SJSA1 (cell line): Measurements from ENCODE around the gene TBC1D10A. TPM values are rescaled to one million over a fixed set of nuclear protein-coding genes. Genes with fewer than 3 reads are reported as not detected.

Experiments
- DNase-seq, 2 experiments: peaks; one replicate each; pipeline ENCODE4 v3.0.0-alpha.2; 2015 to 2020; ENCODE audit warnings: low spot score in 2 of 2, low read depth in 1 of 2
- H3K27ac ChIP-seq: fragments of 250-450 bp; sonication (Bioruptor Pico); 2 replicates; pipeline ENCODE4 v1.5.1; 2020; ENCODE audit warnings: mild to moderate bottlenecking, moderate library complexity
- H3K27me3 ChIP-seq: fragments of 250-450 bp; sonication (Bioruptor Pico); replicated peaks from 2 replicates; pipeline ENCODE4 v1.5.1; 2020; ENCODE audit warnings: mild to moderate bottlenecking, moderate library complexity
- H3K36me3 ChIP-seq: fragments of 250-450 bp; sonication (Bioruptor Pico); 2 replicates; pipeline ENCODE4 v1.5.1; 2020; ENCODE audit warnings: mild to moderate bottlenecking
- H3K4me1 ChIP-seq: fragments of 250-450 bp; sonication (Bioruptor Pico); replicated peaks from 2 replicates; pipeline ENCODE4 v1.6.1; 2021; ENCODE audit warnings: mild to moderate bottlenecking
- H3K4me3 ChIP-seq: fragments of 250-450 bp; sonication (Bioruptor Pico); 2 replicates; pipeline ENCODE4 v1.5.1; 2020; ENCODE audit warnings: mild to moderate bottlenecking
- H3K9me3 ChIP-seq: fragments of 250-450 bp; sonication (Bioruptor Pico); replicated peaks from 2 replicates; pipeline ENCODE4 v1.5.1; 2020; ENCODE audit warnings: mild to moderate bottlenecking
- total RNA-seq: library from RNA; depleted of rRNA; stranded (reverse); fragments of >200 nt; shearing (Covaris generic); gene quantifications from 2 replicates; pipeline ENCODE4 v1.2.3, GENCODE V29; 2014

The TBC1D10A gene
- total RNA-seq, 1 experiment from 2014 or later: 17.4 TPM

- no peak for DNase-seq
- Histone ChIP-seq H3K4me1 (peaks cover 11% of the 10 kb centered on the region), H3K9me3 (no peaks in the 10 kb centered on the region), H3K27ac (no peak overlapping the region), H3K36me3 (no peaks in the 10 kb centered on the region), H3K4me3 (no peak overlapping the region), H3K27me3 (no peaks in the 10 kb centered on the region)
These were observed 52.3 kb downstream of the TBC1D10A start for GRCh38 chr22:30274437-30274812.

GRCh38 chr22:30273711-30274436, 52.9 kb downstream of the TBC1D10A start:
- DNase-seq: no peak
- H3K27ac ChIP-seq: no peak overlapping the region

GRCh38 chr22:30272781-30273601, 53.8 kb downstream of the TBC1D10A start:
- H3K27me3 ChIP-seq: no peaks in the 10 kb centered on the region
- DNase-seq: no peak
- H3K4me3 ChIP-seq: no peak overlapping the region
- no peaks in the 10 kb centered on the region for H3K9me3 ChIP-seq
- H3K36me3 ChIP-seq: no peaks in the 10 kb centered on the region
- H3K27ac ChIP-seq: no peak overlapping the region
- H3K4me1 ChIP-seq: peaks cover 7% of the 10 kb centered on the region

More at GRCh38 chr22:30273711-30274436, 52.9 kb downstream of the TBC1D10A start:
- H3K4me3 ChIP-seq: no peak overlapping the region
- no peaks in the 10 kb centered on the region for H3K27me3 ChIP-seq
- no peaks in the 10 kb centered on the region for H3K9me3 ChIP-seq
- H3K36me3 ChIP-seq: no peaks in the 10 kb centered on the region
- peaks cover 11% of the 10 kb centered on the region for H3K4me1 ChIP-seq

GRCh38 chr22:30270832-30271231, 55.9 kb downstream of the TBC1D10A start:
- H3K9me3 ChIP-seq: no peaks in the 10 kb centered on the region
- no peaks in the 10 kb centered on the region for H3K4me1 ChIP-seq
- H3K36me3 ChIP-seq: no peaks in the 10 kb centered on the region
- no peak overlapping the region for H3K4me3 ChIP-seq
- no peak for DNase-seq
- H3K27ac ChIP-seq: no peak overlapping the region
- H3K27me3 ChIP-seq: no peaks in the 10 kb centered on the region

GRCh38 chr22:30268331-30268730, 58.4 kb downstream of the TBC1D10A start:
- H3K4me3 ChIP-seq: no peak overlapping the region

GRCh38 chr22:30267382-30268302, 59.1 kb downstream of the TBC1D10A start:
- no peaks in the 10 kb centered on the region for H3K27me3 ChIP-seq
- H3K36me3 ChIP-seq: no peaks in the 10 kb centered on the region
- H3K27ac ChIP-seq: no peak overlapping the region
- no peaks in the 10 kb centered on the region for H3K9me3 ChIP-seq
- H3K4me3 ChIP-seq: no peak overlapping the region
- peaks cover 7% of the 10 kb centered on the region for H3K4me1 ChIP-seq
- DNase-seq: no peak

More at GRCh38 chr22:30268331-30268730, 58.4 kb downstream of the TBC1D10A start:
- Histone ChIP-seq H3K9me3 (no peaks in the 10 kb centered on the region), H3K4me1 (peaks cover 3% of the 10 kb centered on the region), H3K27ac (no peak overlapping the region), H3K36me3 (no peaks in the 10 kb centered on the region), H3K27me3 (no peaks in the 10 kb centered on the region)
- no peak for DNase-seq

- H3K9me3 ChIP-seq: no peaks in the 10 kb centered on the region
- no peak within 1 kb of the TSS for H3K4me3 ChIP-seq
- no peaks in the 10 kb centered on the region for H3K36me3 ChIP-seq
- H3K4me1 ChIP-seq: peaks cover 7% of the 10 kb centered on the region
- no peaks in the 10 kb centered on the region for H3K27me3 ChIP-seq
- DNase-seq: no peak
- H3K27ac ChIP-seq: no peak within 1 kb of the TSS
These were observed 60.0 kb downstream of the TBC1D10A start, which contains the start of gene OSM for GRCh38 chr22:30266445-30267381. Gene OSM, minus strand, starts transcription at chr22:30266851. Its CDS starts 52 bp downstream, at chr22:30266799.

- Histone ChIP-seq H3K9me3 (no peaks in the 10 kb centered on the region), H3K27ac (no peak overlapping the region), H3K4me1 (peaks cover 7% of the 10 kb centered on the region), H3K36me3 (no peaks in the 10 kb centered on the region), H3K27me3 (no peaks in the 10 kb centered on the region), H3K4me3 (no peak overlapping the region)
- no peak for DNase-seq
These were observed 60.8 kb downstream of the TBC1D10A start for GRCh38 chr22:30265823-30266444.

GRCh38 chr22:30265131-30265720, 61.5 kb downstream of the TBC1D10A start:
- Histone ChIP-seq H3K4me1 (peaks cover 7% of the 10 kb centered on the region), H3K9me3 (no peaks in the 10 kb centered on the region), H3K27me3 (no peaks in the 10 kb centered on the region), H3K36me3 (no peaks in the 10 kb centered on the region), H3K4me3 (no peak overlapping the region), H3K27ac (no peak overlapping the region)
- no peak for DNase-seq

GRCh38 chr22:30263883-30264282, 62.9 kb downstream of the TBC1D10A start:
- DNase-seq: no peak
- no peaks in the 10 kb centered on the region for H3K9me3 ChIP-seq
- no peaks in the 10 kb centered on the region for H3K36me3 ChIP-seq
- H3K4me1 ChIP-seq: peaks cover 7% of the 10 kb centered on the region
- no peak overlapping the region for H3K27ac ChIP-seq
- H3K27me3 ChIP-seq: no peaks in the 10 kb centered on the region
- H3K4me3 ChIP-seq: no peak overlapping the region

GRCh38 chr22:30262917-30263741, 63.6 kb downstream of the TBC1D10A start:
- Histone ChIP-seq H3K36me3 (no peaks in the 10 kb centered on the region), H3K4me1 (peaks cover 8% of the 10 kb centered on the region), H3K9me3 (no peaks in the 10 kb centered on the region), H3K27ac (no peak overlapping the region), H3K4me3 (no peak overlapping the region), H3K27me3 (no peaks in the 10 kb centered on the region)
- peak; percentile 64 to 77 for DNase-seq
